HepG2 (cell line): ENCODE results near the gene REM2. TPM values are rescaled to one million over a fixed set of nuclear protein-coding genes. Genes with fewer than 3 reads are reported as not detected.

ENCODE experiments used
- ARNT ChIP-seq: fragments of 450-650 bp; IDR thresholded peaks from 2 replicates; pipeline ENCODE4 v1.6.1; 2017
- ASH2L ChIP-seq: fragments of 300-600, 200-600 bp; sonication (generic); IDR thresholded peaks from 2 replicates; pipeline ENCODE4 v1.7.0; 2017; ENCODE audit warnings: low read depth, mild to moderate bottlenecking, moderate library complexity, mixed read lengths, low read length; ENCODE audit not compliant: insufficient read length
- ATF1 ChIP-seq: IDR thresholded peaks from 2 replicates; pipeline ENCODE4 v1.6.1; 2016; ENCODE audit warnings: mild to moderate bottlenecking, control low read depth
- CHD2 ChIP-seq: IDR thresholded peaks from 2 replicates; pipeline ENCODE4 v1.6.1; 2011; ENCODE audit warnings: low read depth, low read length, improper control_type of control experiment
- FOSL2 ChIP-seq: sonication (generic); formaldehyde crosslinking; IDR thresholded peaks from 2 replicates; pipeline ENCODE4 v1.4.0; 2020; ENCODE audit warnings: missing genetic modification reagents
- FOXA1 ChIP-seq, 2 experiments: fragments of 450-650 bp in 1 of 2; sonication (generic) in 1 of 2; formaldehyde crosslinking in 1 of 2; IDR thresholded peaks; 2 replicates each; pipeline versions ENCODE4 v1.4.0 to v1.6.1; 2016 to 2020; ENCODE audit warnings: missing genetic modification reagents in 1 of 2
- HNRNPUL1 ChIP-seq: fragments of 200-400 bp; formaldehyde crosslinking; IDR thresholded peaks from 2 replicates; pipeline ENCODE4 v1.6.1; 2017; ENCODE audit warnings: low read depth, mild to moderate bottlenecking, low read length, moderate library complexity
- NFKB2 ChIP-seq: sonication (generic); formaldehyde crosslinking; IDR thresholded peaks from 2 replicates; pipeline ENCODE4 v1.4.0; 2020; ENCODE audit warnings: missing genetic modification reagents, borderline replicate concordance
- PAWR ChIP-seq: sonication (generic); formaldehyde crosslinking; IDR thresholded peaks from 2 replicates; pipeline ENCODE4 v1.4.0; 2020; ENCODE audit warnings: missing genetic modification reagents, mild to moderate bottlenecking, borderline replicate concordance
- SALL1 ChIP-seq: sonication (generic); formaldehyde crosslinking; IDR thresholded peaks from 2 replicates; pipeline ENCODE4 v1.8.0; 2022; ENCODE audit warnings: mild to moderate bottlenecking, missing genetic modification reagents
- SMAD3 ChIP-seq: sonication (generic); formaldehyde crosslinking; IDR thresholded peaks from 2 replicates; pipeline ENCODE4 v1.4.0; 2020; ENCODE audit warnings: missing genetic modification reagents
- SOX13 ChIP-seq, 3 experiments: fragments of 450-650 bp in 1 of 3; sonication (generic) in 1 of 3; formaldehyde crosslinking in 1 of 3; IDR thresholded peaks in 2 of 3; conservative IDR thresholded peaks in 1 of 3; 2 replicates each; pipeline versions ENCODE4 v1.5.0 to v1.6.1; 2016 to 2020; ENCODE audit warnings: antibody characterized with exemption in 1 of 3, mild to moderate bottlenecking in 1 of 3, missing compliant biosample characterization in 1 of 3, missing genetic modification reagents in 1 of 3, moderate library complexity in 1 of 3
- THAP11 ChIP-seq: IDR thresholded peaks from 2 replicates; pipeline ENCODE4 v1.6.1; 2016; ENCODE audit warnings: missing biosample characterization, missing genetic modification reagents
- THYN1 ChIP-seq: sonication (generic); formaldehyde crosslinking; IDR thresholded peaks from 2 replicates; pipeline ENCODE4 v1.8.1; 2023; ENCODE audit warnings: low read depth, mild to moderate bottlenecking, moderate library complexity, missing genetic modification reagents, borderline replicate concordance
- WIZ ChIP-seq: sonication (generic); formaldehyde crosslinking; IDR thresholded peaks from 2 replicates; pipeline ENCODE4 v1.5.1; 2020; ENCODE audit warnings: mild to moderate bottlenecking, missing genetic modification reagents
- ZNF10 ChIP-seq: sonication (generic); formaldehyde crosslinking; IDR thresholded peaks from 2 replicates; pipeline ENCODE4 v1.4.0; 2020; ENCODE audit warnings: mild to moderate bottlenecking, low read depth, missing genetic modification reagents, borderline replicate concordance
- ZNF232 ChIP-seq: sonication (generic); formaldehyde crosslinking; IDR thresholded peaks from 2 replicates; pipeline ENCODE4 v1.4.0; 2020; ENCODE audit warnings: missing genetic modification reagents, borderline replicate concordance
- ZNF367 ChIP-seq: sonication (generic); formaldehyde crosslinking; IDR thresholded peaks from 2 replicates; pipeline ENCODE4 v1.4.0; 2020; ENCODE audit warnings: missing genetic modification reagents, borderline replicate concordance
- ZNF430 ChIP-seq: sonication (generic); formaldehyde crosslinking; IDR thresholded peaks from 2 replicates; pipeline ENCODE4 v1.9.0; 2021; ENCODE audit warnings: mild to moderate bottlenecking, missing genetic modification reagents
- ZNF564 ChIP-seq: sonication (generic); formaldehyde crosslinking; IDR thresholded peaks from 2 replicates; pipeline ENCODE4 v1.8.1; 2023; ENCODE audit warnings: mild to moderate bottlenecking, missing genetic modification reagents
- polyA plus RNA-seq, 8 experiments: library from polyadenylated mRNA; depleted of rRNA in 3 of 8; stranded (reverse) in 7 of 8; unstranded in 1 of 8; fragments of >200 nt; fragmentation: Illumina TruSeq in 4 of 8; extraction: Trizol in 4 of 8; gene quantifications; 2 replicates each; pipeline versions ENCODE4 v1.2.1 to v1.2.3, GENCODE V29; 2011 to 2016; ENCODE audit warnings: low read depth in 4 of 8, missing spikeins in 1 of 8, mixed read lengths in 1 of 8; ENCODE audit not compliant: insufficient read depth in 1 of 8
- total RNA-seq, 5 experiments: library from RNA; depleted of rRNA; stranded (reverse); fragments of >200 nt; fragmentation: Illumina TruSeq; extraction: Trizol; gene quantifications; 2 replicates each; pipeline ENCODE4 v1.2.3, GENCODE V29; 2016; ENCODE audit warnings: low read depth in 1 of 5
- TF ChIP-seq, protein P1 (sequence below): sonication (generic); formaldehyde crosslinking; IDR thresholded peaks from 2 replicates; pipeline ENCODE4 v1.8.0; 2022; ENCODE audit warnings: mild to moderate bottlenecking, missing genetic modification reagents, moderate library complexity
- TF ChIP-seq, protein P2 (sequence below): sonication (generic); formaldehyde crosslinking; IDR thresholded peaks from 2 replicates; pipeline ENCODE4 v1.4.0; 2020; ENCODE audit warnings: missing genetic modification reagents, mild to moderate bottlenecking, borderline replicate concordance
- TF ChIP-seq, protein P3 (sequence below): sonication (generic); formaldehyde crosslinking; IDR thresholded peaks from 2 replicates; pipeline ENCODE4 v1.4.0; 2020; ENCODE audit warnings: missing genetic modification reagents
- TF ChIP-seq, protein P4 (sequence below): sonication (generic); formaldehyde crosslinking; IDR thresholded peaks from 2 replicates; pipeline ENCODE4 v1.4.0; 2020; ENCODE audit warnings: mild to moderate bottlenecking, low read depth, missing genetic modification reagents

REM2 gene
- total and polyA plus RNA-seq, 2 of the 13 experiments (the other 11 are each of a cell fraction or from before 2014, with no cell fraction given) = 0.20 TPM; not detected in 1

DNA sequence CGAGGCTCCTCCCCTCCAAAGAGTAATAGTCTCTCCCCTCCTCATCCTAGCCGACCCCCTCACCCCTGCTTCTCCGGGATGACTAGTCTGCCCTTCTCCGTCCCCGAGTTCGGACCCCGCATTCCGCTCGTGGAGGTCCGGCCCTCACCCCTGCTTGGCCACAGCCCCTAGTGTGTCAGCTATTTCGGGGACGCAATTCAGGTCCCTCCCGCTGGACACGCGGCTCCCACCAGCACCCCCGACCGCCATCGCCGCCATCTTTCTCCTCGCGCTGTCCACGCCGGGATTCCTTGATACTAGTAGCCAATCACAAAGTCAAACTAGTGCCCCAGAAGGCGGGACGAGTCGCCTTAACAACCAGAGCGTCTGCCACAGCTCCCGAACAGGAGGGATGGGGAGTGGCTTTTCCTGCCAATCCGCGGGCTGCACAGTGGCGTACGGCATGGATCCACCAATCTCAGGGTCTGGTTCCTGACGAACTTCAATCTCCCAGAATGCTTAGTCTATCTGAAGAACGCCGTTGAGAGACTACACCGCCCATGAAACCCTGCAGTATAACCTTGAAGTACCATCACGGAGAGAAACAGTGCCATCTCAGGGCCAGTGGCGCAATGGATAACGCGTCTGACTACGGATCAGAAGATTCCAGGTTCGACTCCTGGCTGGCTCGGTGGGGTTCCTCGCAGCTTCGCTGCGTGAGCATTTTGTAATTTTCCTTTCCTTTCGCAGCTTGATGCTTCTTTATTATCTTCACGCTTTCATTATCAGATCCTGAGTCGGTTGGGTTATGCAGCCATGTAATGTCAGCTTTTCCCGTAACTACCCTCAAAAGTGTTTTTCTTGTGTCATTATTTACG lies 46.3 kb downstream of the REM2 start, which contains the start of gene PRMT5 (continued):
- TF ChIP-seq FOSL2 (CRISPR knock-in tag) = peak; percentile 81
- peak; percentile 99 for TF ChIP-seq SMAD3 (CRISPR knock-in tag)
- TF ChIP-seq ARNT = no peak
- TF ChIP-seq, protein P1, sequence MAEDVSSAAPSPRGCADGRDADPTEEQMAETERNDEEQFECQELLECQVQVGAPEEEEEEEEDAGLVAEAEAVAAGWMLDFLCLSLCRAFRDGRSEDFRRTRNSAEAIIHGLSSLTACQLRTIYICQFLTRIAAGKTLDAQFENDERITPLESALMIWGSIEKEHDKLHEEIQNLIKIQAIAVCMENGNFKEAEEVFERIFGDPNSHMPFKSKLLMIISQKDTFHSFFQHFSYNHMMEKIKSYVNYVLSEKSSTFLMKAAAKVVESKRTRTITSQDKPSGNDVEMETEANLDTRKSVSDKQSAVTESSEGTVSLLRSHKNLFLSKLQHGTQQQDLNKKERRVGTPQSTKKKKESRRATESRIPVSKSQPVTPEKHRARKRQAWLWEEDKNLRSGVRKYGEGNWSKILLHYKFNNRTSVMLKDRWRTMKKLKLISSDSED (CRISPR knock-in tag) = no peak
- no peak; the same call in 1 of the 2 replicates for TF ChIP-seq THYN1 (CRISPR knock-in tag)
- TF ChIP-seq ZNF564 (CRISPR knock-in tag) = peak; percentile 95
- TF ChIP-seq NFKB2 (CRISPR knock-in tag) = peak; percentile 97
- no peak for TF ChIP-seq HNRNPUL1
- TF ChIP-seq PAWR = no peak
- TF ChIP-seq ZNF430 (CRISPR knock-in tag) = peak; percentile 97
- no peak for TF ChIP-seq ZNF10 (CRISPR knock-in tag)
- TF ChIP-seq CHD2 = peak; percentile 67
- no peak; the same call in 1 of the 2 replicates for TF ChIP-seq ZNF367 (CRISPR knock-in tag)
- peak; percentile 89; the same call in 1 of the 2 replicates for TF ChIP-seq WIZ (CRISPR knock-in tag)
- TF ChIP-seq, protein P2, sequence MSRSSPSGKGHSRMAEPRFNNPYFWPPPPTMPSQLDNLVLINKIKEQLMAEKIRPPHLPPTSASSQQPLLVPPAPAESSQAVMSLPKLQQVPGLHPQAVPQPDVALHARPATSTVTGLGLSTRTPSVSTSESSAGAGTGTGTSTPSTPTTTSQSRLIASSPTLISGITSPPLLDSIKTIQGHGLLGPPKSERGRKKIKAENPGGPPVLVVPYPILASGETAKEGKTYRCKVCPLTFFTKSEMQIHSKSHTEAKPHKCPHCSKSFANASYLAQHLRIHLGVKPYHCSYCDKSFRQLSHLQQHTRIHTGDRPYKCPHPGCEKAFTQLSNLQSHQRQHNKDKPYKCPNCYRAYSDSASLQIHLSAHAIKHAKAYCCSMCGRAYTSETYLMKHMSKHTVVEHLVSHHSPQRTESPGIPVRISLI (CRISPR knock-in tag) = peak; percentile 8; the same call in 1 of the 2 replicates
- TF ChIP-seq, protein P3, sequence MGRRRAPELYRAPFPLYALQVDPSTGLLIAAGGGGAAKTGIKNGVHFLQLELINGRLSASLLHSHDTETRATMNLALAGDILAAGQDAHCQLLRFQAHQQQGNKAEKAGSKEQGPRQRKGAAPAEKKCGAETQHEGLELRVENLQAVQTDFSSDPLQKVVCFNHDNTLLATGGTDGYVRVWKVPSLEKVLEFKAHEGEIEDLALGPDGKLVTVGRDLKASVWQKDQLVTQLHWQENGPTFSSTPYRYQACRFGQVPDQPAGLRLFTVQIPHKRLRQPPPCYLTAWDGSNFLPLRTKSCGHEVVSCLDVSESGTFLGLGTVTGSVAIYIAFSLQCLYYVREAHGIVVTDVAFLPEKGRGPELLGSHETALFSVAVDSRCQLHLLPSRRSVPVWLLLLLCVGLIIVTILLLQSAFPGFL (CRISPR knock-in tag) = 0 out of 2 replicates have a peak, but pooled peaks have one; percentile 82
- TF ChIP-seq FOXA1 (IDR thresholded peaks at IDR 0.05) = no peak
- TF ChIP-seq FOXA1 (CRISPR knock-in tag; IDR thresholded peaks at IDR 0.05) = peak; percentile 26; the same call in 1 of the 2 replicates
- TF ChIP-seq, protein P4, sequence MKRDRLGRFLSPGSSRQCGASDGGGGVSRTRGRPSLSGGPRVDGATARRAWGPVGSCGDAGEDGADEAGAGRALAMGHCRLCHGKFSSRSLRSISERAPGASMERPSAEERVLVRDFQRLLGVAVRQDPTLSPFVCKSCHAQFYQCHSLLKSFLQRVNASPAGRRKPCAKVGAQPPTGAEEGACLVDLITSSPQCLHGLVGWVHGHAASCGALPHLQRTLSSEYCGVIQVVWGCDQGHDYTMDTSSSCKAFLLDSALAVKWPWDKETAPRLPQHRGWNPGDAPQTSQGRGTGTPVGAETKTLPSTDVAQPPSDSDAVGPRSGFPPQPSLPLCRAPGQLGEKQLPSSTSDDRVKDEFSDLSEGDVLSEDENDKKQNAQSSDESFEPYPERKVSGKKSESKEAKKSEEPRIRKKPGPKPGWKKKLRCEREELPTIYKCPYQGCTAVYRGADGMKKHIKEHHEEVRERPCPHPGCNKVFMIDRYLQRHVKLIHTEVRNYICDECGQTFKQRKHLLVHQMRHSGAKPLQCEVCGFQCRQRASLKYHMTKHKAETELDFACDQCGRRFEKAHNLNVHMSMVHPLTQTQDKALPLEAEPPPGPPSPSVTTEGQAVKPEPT (CRISPR knock-in tag) = peak; percentile 94; the same call in 1 of the 2 replicates
- TF ChIP-seq ATF1 (CRISPR knock-in tag) = peak; percentile 93
- peak; percentile 94 for TF ChIP-seq THAP11 (CRISPR knock-in tag)
- peak; percentile 90; the same call in 1 of the 2 replicates for TF ChIP-seq ZNF232
- TF ChIP-seq SOX13 (IDR thresholded peaks at IDR 0.05) = peak; percentile 77
- TF ChIP-seq SOX13 (CRISPR knock-in tag; conservative IDR thresholded peaks at IDR 0.05 in 1 of 2, IDR thresholded peaks at IDR 0.05 in 1 of 2) = peak; percentile 74 to 91; a peak in 2 of 4 replicates
- peak; percentile 98 for TF ChIP-seq ASH2L
- TF ChIP-seq SALL1 = peak; percentile 98
